ENCODE measurements around the gene PTN. TPM values are rescaled to one million over a fixed set of nuclear protein-coding genes. Genes with fewer than 3 reads are reported as not detected.

Gene PTN
- total and polyA plus RNA-seq, 2 donors (not counting 1 experiment from before 2014, with no cell fraction given): 30.2 to 115 TPM

DNA sequence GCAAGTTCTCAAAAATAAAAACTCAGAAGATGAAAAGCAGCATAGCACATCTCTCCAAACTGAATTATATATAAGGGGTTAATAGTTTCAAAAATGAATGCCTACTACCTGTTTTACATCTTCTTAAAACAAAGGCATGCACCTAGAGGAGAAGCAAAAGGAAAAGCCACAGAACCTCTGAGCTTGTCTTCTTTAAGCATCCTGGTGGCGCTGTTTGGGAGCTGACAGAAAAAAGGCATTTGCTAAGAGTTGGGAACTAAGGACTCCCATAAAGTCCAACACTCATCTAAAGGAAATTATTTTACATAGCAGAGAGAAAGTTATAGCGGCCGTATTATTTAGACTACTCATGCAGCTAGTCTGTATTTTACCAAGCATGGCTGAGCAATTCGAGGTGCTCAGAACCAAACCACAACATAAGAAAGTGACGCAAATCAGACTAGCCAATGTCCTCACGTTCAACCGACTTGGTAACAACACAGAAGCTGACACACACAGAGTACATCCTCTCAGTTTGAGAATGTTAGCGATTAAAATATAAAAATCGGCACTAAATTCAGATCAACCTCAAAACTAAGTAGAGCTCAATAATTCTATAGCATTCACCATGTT is 38.8 kb downstream of the PTN start:
- Histone ChIP-seq H4K20me1 (ENCODE audit: control insufficient read depth, extremely low read depth, insufficient read depth, low read length) (no peaks in the 10 kb centered on the region), H3K27me3 (ENCODE audit: control insufficient read depth, insufficient read depth, low read length) (no peaks in the 10 kb centered on the region), H2AFZ (ENCODE audit: low read length) (no peak overlapping the region), H3K9ac (ENCODE audit: insufficient read depth, low read length) (no peak overlapping the region), H3K4me1 (ENCODE audit: control insufficient read depth, extremely low read depth, insufficient read depth, low read length) (no peaks in the 10 kb centered on the region), H3K4me3 (replicated peaks in 1 of 4; ENCODE audit: control extremely low read depth in 1 of 4, insufficient read depth in 1 of 4, low read depth in 3 of 4, low read length in 4 of 4) (no peak overlapping the region), H3K36me3 (ENCODE audit: control insufficient read depth, insufficient read depth, low read length) (no peaks in the 10 kb centered on the region), H3K9me3 (ENCODE audit: control insufficient read depth, insufficient read depth, low read depth, low read length) (no peaks in the 10 kb centered on the region), H3K4me2 (ENCODE audit: extremely low read depth, insufficient read depth, low read length) (no peak overlapping the region), H3K79me2 (ENCODE audit: control insufficient read depth, insufficient read depth, low read length) (no peaks in the 10 kb centered on the region), H3K27ac (ENCODE audit: insufficient read depth, low read length) (no peak overlapping the region)
- DNase-seq (ENCODE audit: low read depth in 2 of 2): peak; percentile 20 to 92
- TF ChIP-seq, protein P1, sequence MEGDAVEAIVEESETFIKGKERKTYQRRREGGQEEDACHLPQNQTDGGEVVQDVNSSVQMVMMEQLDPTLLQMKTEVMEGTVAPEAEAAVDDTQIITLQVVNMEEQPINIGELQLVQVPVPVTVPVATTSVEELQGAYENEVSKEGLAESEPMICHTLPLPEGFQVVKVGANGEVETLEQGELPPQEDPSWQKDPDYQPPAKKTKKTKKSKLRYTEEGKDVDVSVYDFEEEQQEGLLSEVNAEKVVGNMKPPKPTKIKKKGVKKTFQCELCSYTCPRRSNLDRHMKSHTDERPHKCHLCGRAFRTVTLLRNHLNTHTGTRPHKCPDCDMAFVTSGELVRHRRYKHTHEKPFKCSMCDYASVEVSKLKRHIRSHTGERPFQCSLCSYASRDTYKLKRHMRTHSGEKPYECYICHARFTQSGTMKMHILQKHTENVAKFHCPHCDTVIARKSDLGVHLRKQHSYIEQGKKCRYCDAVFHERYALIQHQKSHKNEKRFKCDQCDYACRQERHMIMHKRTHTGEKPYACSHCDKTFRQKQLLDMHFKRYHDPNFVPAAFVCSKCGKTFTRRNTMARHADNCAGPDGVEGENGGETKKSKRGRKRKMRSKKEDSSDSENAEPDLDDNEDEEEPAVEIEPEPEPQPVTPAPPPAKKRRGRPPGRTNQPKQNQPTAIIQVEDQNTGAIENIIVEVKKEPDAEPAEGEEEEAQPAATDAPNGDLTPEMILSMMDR (conservative IDR thresholded peaks at IDR 0.05 in 1 of 2, IDR thresholded peaks at IDR 0.05 in 1 of 2; ENCODE audit: low read depth in 1 of 2, low read length in 2 of 2): no peak
- no peak for TF ChIP-seq EZH2 (IDR thresholded peaks at IDR 0.05; ENCODE audit: low read length, missing control alignments)

DNA sequence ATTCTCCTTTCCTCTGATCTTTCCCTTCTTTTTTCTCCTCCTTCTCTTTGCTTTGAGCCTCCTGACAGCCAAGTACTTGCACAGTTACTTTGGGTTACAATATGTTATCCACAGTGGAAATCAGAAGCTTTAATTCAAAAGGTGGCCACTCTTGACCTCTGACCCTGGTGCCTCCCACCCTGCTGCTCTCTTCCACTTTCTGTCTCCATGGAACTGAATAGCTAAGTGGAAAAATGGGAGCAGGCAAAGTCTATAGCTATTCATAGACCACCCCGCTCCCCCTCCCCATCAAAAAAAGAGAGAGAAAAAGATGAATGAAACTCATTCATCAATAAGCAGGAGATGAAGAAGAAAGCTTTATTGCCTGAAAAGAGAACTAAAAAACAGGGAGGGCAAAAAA is 39.4 kb downstream of the PTN start:
- Histone ChIP-seq H3K4me3 (replicated peaks in 1 of 4; ENCODE audit: control extremely low read depth in 1 of 4, insufficient read depth in 1 of 4, low read depth in 3 of 4, low read length in 4 of 4) (no peak overlapping the region), H2AFZ (ENCODE audit: low read length) (no peak overlapping the region), H3K27me3 (ENCODE audit: control insufficient read depth, insufficient read depth, low read length) (no peaks in the 10 kb centered on the region), H3K36me3 (ENCODE audit: control insufficient read depth, insufficient read depth, low read length) (no peaks in the 10 kb centered on the region), H3K4me2 (ENCODE audit: extremely low read depth, insufficient read depth, low read length) (no peak overlapping the region), H3K4me1 (ENCODE audit: control insufficient read depth, extremely low read depth, insufficient read depth, low read length) (no peaks in the 10 kb centered on the region), H3K9me3 (ENCODE audit: control insufficient read depth, insufficient read depth, low read depth, low read length) (no peaks in the 10 kb centered on the region), H4K20me1 (ENCODE audit: control insufficient read depth, extremely low read depth, insufficient read depth, low read length) (no peaks in the 10 kb centered on the region), H3K79me2 (ENCODE audit: control insufficient read depth, insufficient read depth, low read length) (no peaks in the 10 kb centered on the region), H3K9ac (ENCODE audit: insufficient read depth, low read length) (no peak overlapping the region), H3K27ac (ENCODE audit: insufficient read depth, low read length) (no peak overlapping the region)
- no peak for TF ChIP-seq EZH2 (IDR thresholded peaks at IDR 0.05; ENCODE audit: low read length, missing control alignments)
- TF ChIP-seq, protein P1 (conservative IDR thresholded peaks at IDR 0.05 in 1 of 2, IDR thresholded peaks at IDR 0.05 in 1 of 2; ENCODE audit: low read depth in 1 of 2, low read length in 2 of 2): no peak
- no peak for DNase-seq (ENCODE audit: low read depth in 2 of 2)

DNA sequence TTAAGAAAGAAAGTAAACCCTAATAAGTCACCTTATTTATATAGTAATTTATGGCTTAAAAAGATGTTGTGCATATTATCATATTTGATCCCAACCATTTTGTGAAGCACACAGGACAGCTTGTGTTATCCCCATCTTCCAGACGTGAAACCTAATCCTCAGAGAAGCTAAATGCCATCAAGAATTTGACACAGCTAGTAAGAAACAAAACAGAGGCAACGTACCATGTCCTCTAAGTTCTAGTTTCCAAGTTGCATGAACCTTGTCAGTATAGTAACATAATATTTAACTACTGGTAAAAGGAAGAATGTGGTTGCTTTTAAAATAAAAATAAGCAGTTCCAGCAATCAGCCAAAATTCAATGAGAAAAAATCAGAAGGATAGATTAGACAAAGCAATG is 41.5 kb downstream of the PTN start:
- no peak for DNase-seq (ENCODE audit: low read depth in 2 of 2)
- Histone ChIP-seq H3K36me3 (ENCODE audit: control insufficient read depth, insufficient read depth, low read length) (no peaks in the 10 kb centered on the region), H3K9me3 (ENCODE audit: control insufficient read depth, insufficient read depth, low read depth, low read length) (no peaks in the 10 kb centered on the region), H3K27ac (ENCODE audit: insufficient read depth, low read length) (no peak overlapping the region), H3K9ac (ENCODE audit: insufficient read depth, low read length) (no peak overlapping the region), H2AFZ (ENCODE audit: low read length) (no peak overlapping the region), H3K79me2 (ENCODE audit: control insufficient read depth, insufficient read depth, low read length) (no peaks in the 10 kb centered on the region), H4K20me1 (ENCODE audit: control insufficient read depth, extremely low read depth, insufficient read depth, low read length) (no peaks in the 10 kb centered on the region), H3K4me3 (replicated peaks in 1 of 4; ENCODE audit: control extremely low read depth in 1 of 4, insufficient read depth in 1 of 4, low read depth in 3 of 4, low read length in 4 of 4) (no peak overlapping the region), H3K4me2 (ENCODE audit: extremely low read depth, insufficient read depth, low read length) (no peak overlapping the region), H3K27me3 (ENCODE audit: control insufficient read depth, insufficient read depth, low read length) (no peaks in the 10 kb centered on the region), H3K4me1 (ENCODE audit: control insufficient read depth, extremely low read depth, insufficient read depth, low read length) (no peaks in the 10 kb centered on the region)
- TF ChIP-seq EZH2 (IDR thresholded peaks at IDR 0.05; ENCODE audit: low read length, missing control alignments): no peak
- TF ChIP-seq, protein P1 (conservative IDR thresholded peaks at IDR 0.05 in 1 of 2, IDR thresholded peaks at IDR 0.05 in 1 of 2; ENCODE audit: low read depth in 1 of 2, low read length in 2 of 2): no peak
